K562 (cell line): Measurements from ENCODE around the gene CD34. TPM values are rescaled to one million over a fixed set of nuclear protein-coding genes. Genes with fewer than 3 reads are reported as not detected.

Experiments used
- BACH1 ChIP-seq: fragments of 200-800 bp; sonication (Bioruptor generic); IDR thresholded peaks from 2 replicates; pipeline ENCODE4 v1.6.1; 2016; ENCODE audit warnings: missing genetic modification characterization, missing compliant biosample characterization
- EGR1 ChIP-seq: fragments of 450-650 bp; conservative IDR thresholded peaks from 2 replicates; pipeline ENCODE4 v1.6.1; 2017; ENCODE audit warnings: mild to moderate bottlenecking
- FOXA3 ChIP-seq, 2 experiments: fragments of 450-650 bp in 1 of 2; sonication (generic) in 1 of 2; formaldehyde crosslinking; IDR thresholded peaks in 1 of 2; conservative IDR thresholded peaks in 1 of 2; 2 replicates each; pipeline versions ENCODE4 v1.4.0 to v1.8.0; 2020 to 2022; ENCODE audit warnings: mild to moderate bottlenecking in 2 of 2, missing genetic modification reagents in 1 of 2
- GABPA ChIP-seq: fragments of 200-800 bp; sonication (Bioruptor generic); conservative IDR thresholded peaks from 2 replicates; pipeline ENCODE4 v1.6.1; 2016; ENCODE audit warnings: low read depth, missing genetic modification characterization, missing compliant biosample characterization
- HINFP ChIP-seq: fragments of 450-650 bp; conservative IDR thresholded peaks from 2 replicates; pipeline ENCODE4 v1.6.1; 2016; ENCODE audit warnings: missing genetic modification characterization, low read depth, mild to moderate bottlenecking, control low read depth, missing compliant biosample characterization
- JUN ChIP-seq, 2 experiments: sonication (generic) in 1 of 2; formaldehyde crosslinking in 1 of 2; IDR thresholded peaks; 2 replicates each; pipeline versions ENCODE4 v1.6.1 to v1.8.0; 2012 to 2022; ENCODE audit warnings: borderline replicate concordance in 2 of 2, mild to moderate bottlenecking in 2 of 2, improper control_type of control experiment in 1 of 2, low read depth in 1 of 2, low read length in 1 of 2, missing genetic modification reagents in 1 of 2
- NR2C1 ChIP-seq, 2 experiments: fragments of 450-650 bp; IDR thresholded peaks; 2 replicates each; pipeline ENCODE4 v1.6.1; 2017; ENCODE audit warnings: mild to moderate bottlenecking in 2 of 2, antibody characterized with exemption in 1 of 2, inconsistent platforms in 1 of 2, missing compliant biosample characterization in 1 of 2, missing genetic modification characterization in 1 of 2
- PCBP2 ChIP-seq: fragments of 200-400 bp; formaldehyde crosslinking; IDR thresholded peaks from 2 replicates; pipeline ENCODE4 v1.6.1; 2018; ENCODE audit warnings: low read length, low read depth, mild to moderate bottlenecking, moderate library complexity; ENCODE audit not compliant: poor library complexity, severe bottlenecking
- SPI1 ChIP-seq: IDR thresholded peaks from 2 replicates; pipeline ENCODE4 v1.6.1; 2011; ENCODE audit warnings: low read depth, low read length, control low read depth, borderline replicate concordance
- TOE1 ChIP-seq, 2 experiments: fragments of 450-650 bp in 1 of 2; sonication (generic) in 1 of 2; formaldehyde crosslinking in 1 of 2; IDR thresholded peaks; 2 replicates each; pipeline versions ENCODE4 v1.7.1 to v1.8.0; 2016 to 2022; ENCODE audit warnings: borderline replicate concordance in 2 of 2, mild to moderate bottlenecking in 2 of 2, antibody characterized with exemption in 1 of 2, inconsistent platforms in 1 of 2, low read depth in 1 of 2, missing genetic modification reagents in 1 of 2, moderate library complexity in 1 of 2
- YY1 ChIP-seq, 3 experiments: IDR thresholded peaks; 2 replicates each; pipeline ENCODE4 v1.6.1; 2011; ENCODE audit warnings: low read length in 2 of 3, mild to moderate bottlenecking in 2 of 3, moderate library complexity in 2 of 3, borderline replicate concordance in 1 of 3, control low read depth in 1 of 3, low read depth in 1 of 3; ENCODE audit not compliant: insufficient read depth in 3 of 3, insufficient replicate concordance in 2 of 3, control insufficient read depth in 1 of 3, insufficient read length in 1 of 3; ENCODE audit errors: extremely low read depth in 1 of 3
- ZNF175 ChIP-seq: fragments of 200-800 bp; sonication (Bioruptor generic); IDR thresholded peaks from 2 replicates; pipeline ENCODE4 v1.6.1; 2016; ENCODE audit warnings: low read depth, mild to moderate bottlenecking, missing genetic modification characterization, missing compliant biosample characterization
- ZNF444 ChIP-seq: fragments of 250-450 bp; sonication (Bioruptor Pico); IDR thresholded peaks from 2 replicates; pipeline ENCODE4 v1.4.0; 2020; ENCODE audit warnings: mild to moderate bottlenecking, moderate library complexity
- ZNF592 ChIP-seq: fragments of 450-650 bp; IDR thresholded peaks from 2 replicates; pipeline ENCODE4 v1.6.1; 2017; ENCODE audit warnings: antibody characterized with exemption, mild to moderate bottlenecking
- polyA plus RNA-seq, 8 experiments: library from polyadenylated mRNA; depleted of rRNA in 4 of 8; stranded (reverse) in 5 of 8; unstranded in 3 of 8; fragments of >200 nt; fragmentation: Nextera tagmentation in 2 of 8; fragmentation: Illumina TruSeq in 1 of 8; extraction: Ambion mirVana in 2 of 8; extraction: Trizol in 1 of 8; gene quantifications; 2 replicates each; pipeline versions ENCODE4 v1.2.1 to v1.2.3, GENCODE V29; 2011 to 2014; ENCODE audit warnings: inconsistent platforms in 1 of 8, missing spikeins in 1 of 8
- total RNA-seq, 7 experiments: library from RNA; depleted of rRNA in 6 of 7; stranded (reverse); fragments of >200 nt in 6 of 7; fragmentation: Illumina TruSeq in 2 of 7; extraction: Trizol in 2 of 7; gene quantifications; 2 replicates each; pipeline versions ENCODE4 v1.2.1 to v1.2.3, GENCODE V29; 2011 to 2021; ENCODE audit warnings: low replicate concordance in 1 of 7
- TF ChIP-seq, protein P1 (sequence below): fragments of 450-650 bp; formaldehyde crosslinking; IDR thresholded peaks from 2 replicates; pipeline ENCODE4 v1.4.0; 2022; ENCODE audit warnings: missing genetic modification characterization

Gene CD34
- total and polyA plus RNA-seq, 9 of the 15 experiments (the other 6 are each of a cell fraction or from before 2014, with no cell fraction given), result not detected

GRCh38 chr1:207848234-207848633 lies 62.7 kb downstream of the CD34 start (continued):
- TF ChIP-seq YY1 (IDR thresholded peaks at IDR 0.05; ENCODE audit: borderline replicate concordance in 1 of 3, control insufficient read depth in 1 of 3, extremely low read depth in 1 of 3, insufficient read depth in 3 of 3, insufficient read length in 1 of 3, insufficient replicate concordance in 2 of 3, low read depth in 1 of 3, low read length in 2 of 3) (peak in 1 of 3 experiments; percentile 42), FOXA3 (CRISPR knock-in tag; conservative IDR thresholded peaks at IDR 0.05 in 1 of 2, IDR thresholded peaks at IDR 0.05 in 1 of 2) (peak; percentile 56 to 84; a peak in 3 of 4 replicates), ZNF175 (CRISPR knock-in tag) (peak; percentile 52; the same call in 1 of the 2 replicates), GABPA (tag) (peak; percentile 62), EGR1 (peak; percentile 28), ZNF444 (CRISPR knock-in tag) (no peak), BACH1 (tag) (no peak), SPI1 (peak; percentile 65; the same call in 1 of the 2 replicates), JUN (IDR thresholded peaks at IDR 0.05; ENCODE audit: borderline replicate concordance, low read depth, low read length) (peak; percentile 22; the same call in 1 of the 2 replicates), JUN (CRISPR knock-in tag; IDR thresholded peaks at IDR 0.05; ENCODE audit: borderline replicate concordance) (no peak), TOE1 (IDR thresholded peaks at IDR 0.05; ENCODE audit: borderline replicate concordance) (no peak), TOE1 (CRISPR knock-in tag; IDR thresholded peaks at IDR 0.05; ENCODE audit: borderline replicate concordance, low read depth) (no peak), HINFP (tag) (no peak), ZNF592 (peak; percentile 43; the same call in 1 of the 2 replicates), PCBP2 (no peak), NR2C1 (IDR thresholded peaks at IDR 0.05) (no peak), NR2C1 (tag; IDR thresholded peaks at IDR 0.05) (peak; percentile 41; the same call in 1 of the 2 replicates)
- TF ChIP-seq, protein P1, sequence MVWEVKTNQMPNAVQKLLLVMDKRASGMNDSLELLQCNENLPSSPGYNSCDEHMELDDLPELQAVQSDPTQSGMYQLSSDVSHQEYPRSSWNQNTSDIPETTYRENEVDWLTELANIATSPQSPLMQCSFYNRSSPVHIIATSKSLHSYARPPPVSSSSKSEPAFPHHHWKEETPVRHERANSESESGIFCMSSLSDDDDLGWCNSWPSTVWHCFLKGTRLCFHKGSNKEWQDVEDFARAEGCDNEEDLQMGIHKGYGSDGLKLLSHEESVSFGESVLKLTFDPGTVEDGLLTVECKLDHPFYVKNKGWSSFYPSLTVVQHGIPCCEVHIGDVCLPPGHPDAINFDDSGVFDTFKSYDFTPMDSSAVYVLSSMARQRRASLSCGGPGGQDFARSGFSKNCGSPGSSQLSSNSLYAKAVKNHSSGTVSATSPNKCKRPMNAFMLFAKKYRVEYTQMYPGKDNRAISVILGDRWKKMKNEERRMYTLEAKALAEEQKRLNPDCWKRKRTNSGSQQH (CRISPR knock-in tag), result no peak
